Activated CD4-positive, alpha-beta T cell treated with anti-CD3 and anti-CD28 coated beads, Interleukin-2, amount 50 U/mL, for 48 hours (primary cell): ENCODE data around the gene TAF1C.
"Not testable (repeated sequence)": the region's sequence is repeated elsewhere in the genome, so short reads cannot be mapped to it uniquely, and the experiment has no call there.

Experiments
- DNase-seq, 2 experiments: peaks; one replicate each; pipeline ENCODE4 v3.0.0-alpha.2; 2020

The TAF1C gene, protein sequence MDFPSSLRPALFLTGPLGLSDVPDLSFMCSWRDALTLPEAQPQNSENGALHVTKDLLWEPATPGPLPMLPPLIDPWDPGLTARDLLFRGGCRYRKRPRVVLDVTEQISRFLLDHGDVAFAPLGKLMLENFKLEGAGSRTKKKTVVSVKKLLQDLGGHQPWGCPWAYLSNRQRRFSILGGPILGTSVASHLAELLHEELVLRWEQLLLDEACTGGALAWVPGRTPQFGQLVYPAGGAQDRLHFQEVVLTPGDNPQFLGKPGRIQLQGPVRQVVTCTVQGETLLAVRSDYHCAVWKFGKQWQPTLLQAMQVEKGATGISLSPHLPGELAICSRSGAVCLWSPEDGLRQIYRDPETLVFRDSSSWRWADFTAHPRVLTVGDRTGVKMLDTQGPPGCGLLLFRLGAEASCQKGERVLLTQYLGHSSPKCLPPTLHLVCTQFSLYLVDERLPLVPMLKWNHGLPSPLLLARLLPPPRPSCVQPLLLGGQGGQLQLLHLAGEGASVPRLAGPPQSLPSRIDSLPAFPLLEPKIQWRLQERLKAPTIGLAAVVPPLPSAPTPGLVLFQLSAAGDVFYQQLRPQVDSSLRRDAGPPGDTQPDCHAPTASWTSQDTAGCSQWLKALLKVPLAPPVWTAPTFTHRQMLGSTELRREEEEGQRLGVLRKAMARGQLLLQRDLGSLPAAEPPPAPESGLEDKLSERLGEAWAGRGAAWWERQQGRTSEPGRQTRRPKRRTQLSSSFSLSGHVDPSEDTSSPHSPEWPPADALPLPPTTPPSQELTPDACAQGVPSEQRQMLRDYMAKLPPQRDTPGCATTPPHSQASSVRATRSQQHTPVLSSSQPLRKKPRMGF

DNA sequence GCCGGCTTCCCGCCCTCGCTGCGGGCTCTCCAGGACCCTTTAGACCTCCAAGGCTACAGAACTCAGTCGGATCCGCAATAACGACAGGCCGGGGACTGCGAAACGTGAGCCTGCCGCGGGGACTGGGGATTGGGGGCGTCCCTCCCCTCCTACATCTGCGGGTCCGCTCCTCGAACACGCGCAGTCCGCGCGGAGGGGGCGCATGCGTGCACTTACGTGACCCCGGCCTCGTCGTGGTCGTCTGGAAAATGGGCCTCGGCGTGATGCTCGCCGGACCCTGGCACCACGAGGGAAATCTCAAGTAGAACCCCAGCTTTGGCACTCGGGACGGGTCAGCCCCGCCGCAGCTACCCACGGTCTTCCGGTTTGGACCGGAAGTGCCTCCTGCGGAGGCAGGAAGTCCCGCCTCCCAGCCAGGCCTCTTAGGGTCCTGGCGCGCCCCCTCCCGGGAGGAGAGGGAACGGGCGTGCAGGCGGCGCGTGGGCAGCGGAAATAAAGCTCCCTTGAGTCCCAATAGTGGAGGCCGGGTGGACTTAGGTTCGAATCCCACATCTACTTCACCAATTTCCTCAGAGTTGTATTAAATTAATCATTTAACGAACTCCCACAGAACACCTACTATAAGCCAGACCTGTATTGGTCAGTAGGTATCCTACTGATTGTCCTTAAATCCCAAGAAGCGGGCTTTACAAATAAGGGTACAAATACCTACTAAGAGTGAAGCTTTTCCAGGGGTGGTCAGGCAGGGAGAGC lies at the start of gene TAF1C:
TAF1C (minus strand) TSS at position 373 of the 753 bp plus-strand sequence. CDS start 2,069 bp downstream, outside the sequence.
- peak; percentile 91 to 92 for DNase-seq

DNA sequence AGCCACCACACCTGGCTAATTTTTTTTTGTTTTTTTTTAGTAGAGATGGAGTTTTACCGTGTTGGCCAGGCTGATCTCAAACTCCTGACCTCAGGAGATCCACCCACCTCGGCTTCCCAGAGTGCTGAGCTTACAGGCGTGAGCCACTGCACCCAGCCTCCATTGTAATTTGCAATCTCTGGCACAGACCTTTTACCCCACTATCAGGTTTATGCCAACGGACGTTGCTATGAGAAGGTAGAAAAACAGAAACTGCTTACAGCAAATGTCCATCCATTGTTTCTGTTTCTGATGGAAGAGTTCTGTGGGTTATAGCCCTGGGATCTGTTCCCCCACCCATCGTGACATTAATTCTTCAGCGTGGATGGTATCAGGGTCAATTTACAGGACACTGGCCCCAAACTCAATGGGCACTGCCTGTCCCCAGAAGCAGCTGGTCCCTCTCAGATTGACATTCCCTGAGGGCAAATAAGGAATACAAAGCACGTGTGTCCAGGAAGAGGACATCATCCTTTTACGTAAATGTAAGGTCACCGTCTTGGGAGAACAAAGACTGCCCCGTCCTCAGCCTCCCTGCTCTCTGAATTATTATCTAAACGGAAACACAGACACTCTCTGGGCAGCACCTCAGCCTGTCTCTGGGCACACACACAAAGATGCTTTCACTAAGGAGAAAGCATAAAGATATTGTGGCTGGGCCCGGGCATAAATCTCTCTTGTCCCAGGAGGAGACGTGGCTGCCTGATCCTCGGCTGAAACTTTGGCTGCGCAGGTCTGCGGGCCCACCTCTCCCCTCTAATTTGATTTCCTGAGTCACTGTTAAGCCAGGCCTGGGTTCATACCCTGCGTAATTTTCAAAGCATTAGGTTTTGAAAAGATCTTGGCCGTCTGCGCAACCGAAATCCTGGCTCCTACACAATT lies 47.7 kb upstream of the TAF1C start:
- DNase-seq = no peak

DNA sequence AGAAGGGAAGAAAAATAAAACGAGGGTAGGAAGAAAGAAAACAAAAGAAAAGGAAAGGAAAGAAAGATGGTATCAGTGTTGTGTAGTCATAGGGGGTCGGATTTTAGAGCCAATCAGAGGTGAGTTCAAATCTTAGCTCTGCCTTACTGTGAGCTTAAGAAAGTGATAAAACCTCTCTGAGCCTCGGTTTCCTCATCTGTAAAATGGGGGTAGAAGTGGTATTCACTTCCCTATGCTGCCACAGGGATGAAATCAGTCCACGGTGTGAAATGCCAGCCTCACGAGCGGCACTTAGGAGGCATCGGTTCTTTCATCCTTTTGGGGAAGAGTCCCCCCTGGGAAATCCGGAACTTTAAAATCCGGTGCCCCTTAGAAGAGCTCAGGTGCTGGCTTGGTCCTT lies 46.9 kb upstream of the TAF1C start:
- no peak for DNase-seq

DNA sequence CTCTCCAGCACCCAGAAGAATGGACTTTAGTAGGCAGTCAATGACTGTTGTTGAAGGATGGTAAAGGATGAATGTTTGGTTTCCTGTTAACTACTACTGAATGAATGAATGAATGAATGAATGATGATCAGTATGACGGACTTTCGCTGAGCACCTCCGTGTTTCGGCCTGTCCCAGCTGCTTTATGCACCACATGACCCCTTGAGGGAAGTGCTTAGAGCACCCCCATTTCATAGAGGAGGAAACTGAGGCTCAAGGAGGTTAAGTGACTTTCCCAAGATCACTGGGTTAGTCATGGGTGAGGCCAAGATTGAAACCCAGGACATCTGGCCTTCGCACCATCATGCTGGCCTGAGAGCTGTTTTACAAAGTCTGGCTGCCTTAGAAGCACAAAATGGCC lies 46.1 kb upstream of the TAF1C start:
- DNase-seq = no peak

DNA sequence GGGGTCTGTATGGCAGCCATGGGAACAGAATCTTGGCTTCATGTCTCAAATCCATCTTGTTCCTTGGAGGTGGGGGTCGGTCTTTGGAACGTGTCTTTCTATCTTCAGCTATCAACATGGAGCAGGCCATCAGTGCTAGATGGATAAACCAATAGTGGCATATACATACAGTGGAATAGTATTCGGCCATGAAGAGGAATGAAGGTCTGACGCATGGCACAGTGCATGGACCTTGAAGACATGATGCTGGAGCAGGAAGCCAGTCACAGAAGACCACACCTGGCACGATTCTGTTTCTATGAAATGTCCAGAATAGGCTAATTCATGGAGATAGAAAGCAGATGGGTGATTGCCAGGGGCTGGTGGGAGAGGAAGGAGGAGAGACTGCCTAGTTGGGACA lies 45.2 kb upstream of the TAF1C start:
- no peak for DNase-seq

DNA sequence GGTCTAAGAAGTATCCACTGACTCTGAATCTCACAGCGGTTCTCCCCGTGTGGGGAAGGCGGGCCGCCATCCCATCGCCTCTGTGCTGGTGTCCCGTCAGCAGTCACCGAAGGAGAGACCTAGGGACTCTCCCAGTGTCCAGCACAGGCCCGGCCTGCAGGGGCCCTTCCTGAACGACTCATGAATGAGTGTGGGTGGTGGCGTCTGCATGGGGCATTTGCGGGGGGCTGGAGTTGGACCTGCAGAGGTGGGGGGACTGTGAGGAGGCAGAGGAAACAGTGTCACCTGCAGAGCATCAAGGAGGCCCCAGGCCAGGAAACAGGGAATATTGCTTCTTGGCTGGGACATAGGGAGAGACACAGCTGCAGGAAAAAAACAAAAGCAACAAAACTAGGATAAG lies 42.6 kb upstream of the TAF1C start:
- no peak for DNase-seq

DNA sequence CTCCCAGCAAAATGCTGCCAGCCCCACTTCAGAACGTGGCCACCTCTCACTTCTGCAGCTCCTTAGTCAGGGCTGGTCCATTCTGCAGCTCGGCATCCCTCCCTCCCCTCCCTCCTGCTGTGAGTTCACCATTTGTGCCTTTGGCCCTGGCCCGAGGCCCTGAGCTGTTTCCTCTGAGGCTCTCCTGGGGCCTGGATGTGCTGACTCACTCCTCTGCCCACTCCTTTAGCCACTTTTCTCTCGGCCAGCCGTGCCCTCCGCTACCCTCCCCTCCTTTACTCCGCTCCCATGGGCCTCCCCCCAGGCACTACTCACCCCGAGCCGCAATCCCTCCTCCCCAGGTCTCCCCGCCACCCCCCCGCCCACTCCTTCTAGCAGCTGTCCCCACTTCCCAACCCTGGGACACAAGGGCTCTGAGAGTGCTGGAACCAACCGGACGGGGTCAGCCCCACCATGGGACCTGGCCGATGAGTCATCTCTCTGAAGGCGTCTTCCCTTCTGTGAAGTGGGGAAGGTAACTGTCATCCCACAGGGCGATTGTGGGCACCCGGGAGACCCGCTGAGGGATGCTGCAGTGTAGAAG lies 41.5 kb upstream of the TAF1C start:
- no peak for DNase-seq

DNA sequence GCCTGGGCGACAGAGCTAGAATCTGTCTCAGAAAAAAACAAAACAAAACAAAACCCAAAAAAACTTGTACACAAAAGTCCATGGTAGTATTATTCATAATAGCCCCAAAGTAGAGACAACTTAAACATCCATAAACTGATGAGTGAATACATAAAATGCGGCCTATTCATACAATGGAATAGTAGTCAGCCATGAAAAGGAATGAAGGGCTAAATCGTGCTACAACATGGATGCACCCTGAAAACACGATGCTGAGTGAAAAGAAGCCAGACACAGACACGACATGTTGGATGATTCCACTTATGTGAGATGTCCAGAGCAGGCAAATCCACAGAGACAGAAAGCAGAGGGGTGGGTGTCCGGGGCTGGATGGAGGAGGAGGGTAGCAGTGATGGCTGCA lies 40.7 kb upstream of the TAF1C start:
- no peak for DNase-seq

DNA sequence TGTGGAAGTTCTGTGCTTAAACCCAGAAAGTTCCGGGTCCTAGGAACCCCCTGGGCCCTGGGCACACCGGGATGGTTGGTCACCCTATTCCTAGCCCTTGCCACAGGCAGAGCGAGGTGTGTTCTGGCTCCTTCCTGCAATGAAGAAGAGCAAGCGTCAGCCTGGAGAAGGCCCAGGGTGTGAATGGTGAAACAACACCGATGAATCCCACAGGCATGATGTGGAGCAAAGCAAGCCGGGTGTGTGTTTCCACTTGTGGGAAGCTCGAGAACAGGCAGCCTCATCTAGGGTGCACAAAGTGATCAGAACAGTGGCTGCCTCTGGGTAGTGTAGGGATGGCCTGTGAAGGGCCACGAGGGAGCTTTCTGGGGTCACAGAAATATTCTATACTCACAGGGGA lies 39.2 kb upstream of the TAF1C start:
- DNase-seq = no peak

DNA sequence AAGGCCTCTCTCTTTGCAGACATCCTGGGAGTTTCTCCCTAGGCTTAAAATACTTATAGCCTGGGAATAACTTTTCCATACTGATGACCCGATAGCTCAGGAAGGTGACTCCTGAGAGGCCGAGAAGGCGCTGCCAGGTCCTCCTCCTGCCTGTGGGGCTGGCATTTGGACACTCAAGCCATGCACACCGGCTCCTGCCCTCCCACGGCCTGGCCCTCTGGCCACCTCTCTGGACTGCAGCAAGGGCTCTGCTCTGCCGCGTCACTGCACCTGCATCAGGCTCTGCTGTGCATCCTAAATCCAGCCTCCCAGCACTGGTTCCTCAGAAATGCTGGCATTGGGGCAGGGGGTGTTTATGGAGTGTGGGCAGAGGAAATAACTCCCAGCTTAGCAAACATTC lies 38.7 kb upstream of the TAF1C start:
- DNase-seq = no peak

DNA sequence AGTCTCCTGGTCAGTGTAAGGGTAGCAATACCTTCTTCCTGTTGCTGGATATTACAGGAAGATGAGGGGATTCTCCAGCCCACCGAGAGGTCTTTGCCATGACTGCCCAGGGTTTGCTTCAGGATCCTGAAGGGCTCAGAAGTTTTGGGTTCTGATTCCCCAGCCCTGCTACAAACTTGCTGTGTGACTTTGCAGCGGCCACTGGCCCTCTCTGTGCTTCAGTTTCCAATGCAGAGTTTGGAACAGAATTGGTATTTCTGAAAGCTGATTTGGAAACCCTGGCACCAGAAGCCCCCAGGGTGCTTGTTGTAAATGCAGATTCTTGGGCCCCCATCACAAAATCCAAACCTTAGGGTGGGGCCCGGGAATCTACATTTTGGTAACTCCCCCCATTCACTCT lies 38.3 kb upstream of the TAF1C start:
- no peak for DNase-seq

DNA sequence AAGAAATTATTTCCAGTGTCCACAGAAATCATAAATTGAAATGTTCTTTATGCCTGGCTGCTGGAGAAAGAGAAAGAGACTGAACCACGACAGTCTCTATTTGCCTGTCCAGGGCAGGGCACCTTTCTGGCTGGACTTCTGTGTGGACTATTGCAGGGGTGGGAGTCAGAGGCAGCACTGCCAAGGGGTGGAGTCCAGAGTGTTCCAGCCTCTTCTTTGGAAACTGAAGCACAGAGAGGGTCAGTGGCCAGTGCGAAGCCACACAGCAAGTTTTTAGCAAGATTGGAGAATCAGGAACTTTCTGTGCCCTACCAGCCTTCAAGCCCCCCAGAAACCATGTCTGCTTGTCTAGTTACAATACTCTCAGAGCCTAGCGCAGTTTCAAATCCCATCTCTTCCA lies 37.7 kb upstream of the TAF1C start:
- no peak for DNase-seq

DNA sequence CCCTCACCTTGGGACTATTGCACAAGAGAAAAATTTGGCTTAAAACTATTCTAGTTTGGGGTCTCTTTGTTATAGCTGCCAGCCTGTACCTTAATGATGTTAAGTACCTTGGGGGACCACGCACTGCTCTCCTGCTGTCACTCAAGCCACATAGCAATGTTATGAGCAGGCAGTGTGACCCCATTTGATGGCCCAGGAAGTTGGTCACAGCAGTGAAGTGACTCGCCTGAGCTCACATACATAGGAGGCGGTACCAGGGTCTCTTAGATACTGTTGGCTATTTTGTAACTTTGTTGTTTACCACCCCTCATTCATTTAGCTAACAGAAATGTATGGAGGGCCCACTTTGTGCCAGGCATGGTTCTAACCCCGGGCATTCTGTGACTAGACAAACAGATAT lies 36.6 kb upstream of the TAF1C start:
- DNase-seq = no peak

DNA sequence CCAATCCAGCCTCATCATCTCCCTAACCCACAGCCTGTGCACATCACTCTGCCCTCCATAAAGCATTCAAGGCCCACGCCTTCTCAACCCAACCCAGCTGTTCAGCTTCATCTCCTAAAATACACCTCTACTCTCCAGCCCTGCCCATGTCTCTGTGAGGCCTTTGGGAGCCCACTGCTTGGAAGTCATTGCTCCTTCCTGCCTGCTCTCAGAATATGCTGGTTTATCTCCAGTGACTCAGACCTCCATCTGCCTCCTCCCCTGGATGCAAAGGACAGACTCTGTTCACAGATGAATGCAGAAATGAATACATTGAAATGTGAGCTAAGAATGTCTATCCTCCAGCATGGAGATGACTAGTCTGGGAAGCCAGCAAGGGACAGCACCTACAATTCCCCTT lies 34.0 kb upstream of the TAF1C start:
- DNase-seq = no peak

DNA sequence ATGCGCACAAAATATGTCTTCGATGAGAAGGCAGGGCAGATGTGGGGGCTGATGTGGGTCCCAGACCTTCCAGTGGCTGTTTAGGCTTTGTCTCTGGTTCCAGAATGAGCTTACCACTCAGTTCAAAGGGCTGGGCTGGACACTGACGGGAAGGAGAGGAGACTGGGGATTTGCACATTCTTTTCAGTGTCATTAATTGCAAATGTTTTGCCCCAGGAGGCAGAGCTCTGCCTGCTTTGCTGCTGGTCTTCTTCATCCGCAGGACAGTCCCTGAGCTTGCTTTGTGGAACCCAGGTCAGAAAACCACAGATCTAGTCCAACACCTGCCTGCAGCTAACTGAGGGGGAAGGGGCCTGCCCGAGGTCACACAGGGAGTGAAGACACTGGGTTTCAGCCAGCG lies 32.1 kb upstream of the TAF1C start:
- DNase-seq = no peak

DNA sequence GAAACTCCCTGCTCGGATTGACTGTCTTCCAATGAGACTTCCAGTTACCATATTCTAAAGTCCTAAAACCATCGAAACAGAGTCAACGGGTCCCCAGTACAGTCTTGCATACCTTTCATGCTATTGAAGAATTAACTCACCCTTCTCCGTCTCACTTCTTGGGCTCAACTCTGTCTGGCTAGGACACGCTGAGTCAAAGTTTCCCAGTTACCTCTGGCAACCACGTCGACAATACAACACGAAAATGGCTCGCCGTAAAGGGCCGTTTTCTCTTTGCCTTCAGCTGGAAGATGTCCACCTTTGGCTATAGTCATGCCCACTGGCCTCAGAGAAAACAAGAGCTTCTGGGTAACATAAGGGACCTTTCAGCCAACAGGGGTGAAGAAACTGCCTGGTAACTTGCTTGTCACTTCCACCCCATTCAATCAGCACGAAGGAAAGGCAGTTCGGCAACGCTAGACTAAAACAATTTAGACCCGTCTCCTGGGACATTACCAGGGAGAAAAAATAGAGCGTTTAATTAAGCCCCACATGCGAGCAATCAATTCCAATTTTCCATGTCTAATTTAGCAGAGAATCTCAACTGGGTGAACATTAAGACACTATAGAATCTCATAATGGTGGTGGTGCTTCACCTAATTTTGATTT lies 31.4 kb upstream of the TAF1C start:
- no peak for DNase-seq

DNA sequence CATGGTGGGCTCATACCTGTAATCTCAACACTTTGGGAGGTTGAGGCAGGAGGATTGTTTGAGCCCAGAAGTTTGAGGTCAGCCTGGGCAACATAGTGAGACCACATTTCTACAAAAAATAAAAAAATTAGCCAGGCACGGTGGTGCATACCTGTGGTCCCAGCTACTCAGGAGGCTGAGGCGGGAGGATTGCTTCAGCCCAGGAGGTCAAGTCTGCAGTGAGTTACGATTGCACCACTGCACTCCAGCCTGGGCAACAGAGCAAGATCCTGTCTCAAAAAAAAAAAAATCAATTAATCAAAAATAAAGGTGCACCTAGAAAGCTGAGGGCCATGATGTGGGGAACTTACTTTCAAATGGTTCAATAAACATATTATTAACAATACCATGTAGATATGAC lies 29.3 kb upstream of the TAF1C start:
- DNase-seq = not testable (repeated sequence)

DNA sequence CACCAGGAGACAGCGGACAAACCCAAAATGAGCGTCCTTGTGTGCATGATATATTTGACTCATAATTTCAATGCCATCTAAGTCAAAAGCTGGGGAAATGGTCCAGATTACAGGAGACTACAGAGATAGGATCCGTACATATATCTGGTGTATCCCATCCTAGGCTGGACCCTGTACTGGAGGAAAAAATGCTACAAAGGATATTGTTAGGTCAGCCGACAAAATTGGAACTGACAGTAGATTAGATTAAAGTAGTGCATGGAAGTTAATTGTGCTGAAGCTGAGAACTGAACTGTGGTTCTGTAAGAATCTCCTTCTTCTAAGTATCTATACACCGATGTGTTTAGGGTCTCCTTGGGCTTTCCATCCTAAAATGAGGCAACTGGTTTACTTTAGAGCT lies 28.7 kb upstream of the TAF1C start:
- no peak for DNase-seq

DNA sequence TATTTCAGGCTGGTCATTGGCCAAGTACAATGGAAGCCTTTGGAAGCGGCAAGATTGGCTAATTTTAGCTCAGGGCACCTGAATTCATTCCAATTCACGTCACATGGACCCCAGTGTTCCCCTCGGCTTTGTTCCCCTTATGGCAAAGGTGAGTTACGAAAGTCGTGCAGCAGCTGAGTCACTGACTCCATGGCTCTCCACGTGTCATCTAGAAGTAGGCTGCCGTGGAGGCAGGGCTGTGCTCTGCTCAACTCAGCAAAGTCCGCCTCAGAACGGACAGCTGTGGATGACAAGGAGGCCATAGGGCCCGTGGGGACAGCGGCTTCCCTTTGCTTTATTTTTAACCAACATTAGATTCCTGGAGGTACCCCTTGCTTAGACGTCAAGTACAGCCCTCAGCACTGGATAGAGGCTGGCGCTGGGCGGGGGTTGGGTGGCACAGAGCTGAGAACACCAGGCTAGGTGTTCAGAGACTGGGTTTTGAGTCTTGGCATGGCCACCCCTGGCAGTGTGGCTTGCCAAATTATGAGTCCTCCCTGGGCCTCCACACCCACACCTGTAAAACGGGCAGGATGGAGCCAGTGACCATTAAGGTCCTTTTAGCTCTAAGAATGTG lies 27.7 kb upstream of the TAF1C start:
- DNase-seq = no peak

DNA sequence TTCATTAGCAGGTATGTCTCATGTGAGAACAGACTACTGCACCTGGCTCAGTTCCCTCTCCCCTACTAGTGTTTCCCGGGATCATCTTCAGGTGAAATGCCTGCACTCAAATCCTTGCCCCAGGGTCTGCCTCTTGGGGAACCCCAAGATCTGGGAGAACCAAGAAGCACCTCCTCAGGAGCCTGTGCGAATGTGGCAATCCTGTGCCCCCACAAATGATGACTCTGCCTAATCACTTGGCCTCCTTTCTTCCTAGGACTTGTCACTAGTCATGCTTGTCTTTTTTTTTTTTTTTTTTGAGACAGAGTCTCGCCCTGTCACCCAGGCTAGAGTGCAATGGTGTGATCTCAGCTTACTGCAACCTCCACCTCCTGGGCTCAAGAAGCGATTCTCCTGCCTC lies 25.8 kb upstream of the TAF1C start:
- DNase-seq = no peak

DNA sequence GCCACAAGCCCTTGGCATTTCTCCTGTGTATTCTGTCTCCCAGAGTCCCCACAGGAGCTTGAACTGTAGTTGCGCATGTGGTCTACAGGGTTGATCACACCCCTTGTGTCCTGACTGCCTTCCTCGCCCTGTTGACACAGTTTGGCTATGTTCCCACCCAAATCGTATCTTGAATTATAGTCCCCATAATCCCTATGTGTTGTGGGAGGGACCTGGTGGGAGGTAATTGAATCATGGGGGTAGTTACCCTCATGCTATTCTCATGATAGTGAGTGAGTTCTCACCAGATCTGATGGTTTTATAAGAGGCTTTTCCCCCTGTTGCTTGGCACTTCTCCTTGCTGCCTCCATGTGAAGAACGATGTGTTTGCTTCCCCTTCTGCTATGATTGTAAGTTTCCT lies 25.3 kb upstream of the TAF1C start:
- no peak for DNase-seq
